Activated T-cell treated with anti-CD3 and anti-CD28 coated beads for 48 hours (primary cell): ENCODE results near the gene CCDC38.
"Not testable (repeated sequence)": the region's sequence is repeated elsewhere in the genome, so short reads cannot be mapped to it uniquely, and the experiment has no call there.

ENCODE experiments used
- DNase-seq: peaks from one replicate; pipeline ENCODE4 v3.0.0-alpha.2; 2020; ENCODE audit warnings: low read depth

CCDC38 gene

DNA sequence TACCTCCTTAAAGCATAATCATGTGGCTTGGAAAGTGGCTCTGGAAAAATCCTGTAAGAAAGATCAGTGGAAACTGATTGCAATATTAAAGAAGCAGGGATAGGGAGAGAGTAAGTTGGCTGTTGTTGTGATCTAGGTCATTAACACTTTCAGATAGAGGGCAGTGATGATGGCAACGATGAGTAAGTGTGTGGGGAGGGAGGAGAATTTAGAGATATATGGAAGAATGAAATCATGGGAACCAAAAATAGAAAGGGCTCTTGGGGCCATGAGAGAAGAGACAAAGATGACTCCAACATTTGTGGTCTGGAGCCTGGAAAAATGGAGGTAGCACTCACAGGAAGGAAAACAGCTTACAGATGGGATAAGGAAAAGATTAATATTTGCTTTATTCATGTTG lies 60.3 kb downstream of the CCDC38 start:
- DNase-seq: no peak

DNA sequence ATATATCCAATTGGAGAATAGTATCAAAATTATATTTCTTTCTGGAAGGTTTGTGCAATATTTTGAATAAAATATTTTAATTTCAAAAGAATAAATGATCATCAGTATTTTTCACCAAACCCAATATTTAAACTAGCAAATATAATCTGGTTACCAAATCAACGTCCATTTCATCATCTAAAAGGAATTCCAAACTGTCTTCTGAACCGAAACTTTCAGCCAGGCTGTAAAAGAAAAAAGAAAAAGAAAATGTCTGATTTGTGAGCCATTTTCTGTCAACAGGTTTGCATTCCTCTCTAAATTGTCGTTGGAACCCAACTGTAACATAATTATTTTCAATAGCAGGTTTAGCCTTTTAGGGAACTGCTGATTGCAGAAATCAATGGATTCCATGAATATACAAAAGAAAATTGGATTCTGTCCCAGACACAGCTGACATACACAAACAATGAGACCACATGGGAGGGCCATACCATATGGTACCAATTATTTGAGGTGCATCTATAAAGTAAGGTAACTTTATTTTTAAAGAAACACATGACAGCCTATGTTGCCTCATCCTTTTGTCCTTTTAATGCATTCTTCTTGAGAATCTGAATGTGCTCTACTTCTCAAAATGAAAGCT lies 61.0 kb downstream of the CCDC38 start:
- no peak for DNase-seq

DNA sequence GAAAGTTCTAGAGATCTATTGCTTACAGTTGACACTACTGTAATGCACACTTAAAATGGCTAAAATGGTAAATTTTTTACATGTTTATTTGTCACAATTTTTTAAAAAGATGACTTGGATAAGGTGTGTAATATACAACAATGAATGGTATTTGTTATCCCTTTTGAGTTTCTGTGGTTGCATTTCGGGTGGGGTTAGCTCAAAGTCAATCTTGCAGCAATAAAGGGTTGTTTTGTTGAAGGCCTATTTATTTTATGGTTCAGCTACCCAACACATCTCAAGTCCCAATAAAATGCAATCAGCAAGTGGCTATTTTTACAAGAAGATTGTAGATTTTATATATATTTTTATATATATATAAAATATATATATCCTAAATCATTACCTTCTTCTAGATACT lies 61.5 kb downstream of the CCDC38 start:
- DNase-seq: no peak

DNA sequence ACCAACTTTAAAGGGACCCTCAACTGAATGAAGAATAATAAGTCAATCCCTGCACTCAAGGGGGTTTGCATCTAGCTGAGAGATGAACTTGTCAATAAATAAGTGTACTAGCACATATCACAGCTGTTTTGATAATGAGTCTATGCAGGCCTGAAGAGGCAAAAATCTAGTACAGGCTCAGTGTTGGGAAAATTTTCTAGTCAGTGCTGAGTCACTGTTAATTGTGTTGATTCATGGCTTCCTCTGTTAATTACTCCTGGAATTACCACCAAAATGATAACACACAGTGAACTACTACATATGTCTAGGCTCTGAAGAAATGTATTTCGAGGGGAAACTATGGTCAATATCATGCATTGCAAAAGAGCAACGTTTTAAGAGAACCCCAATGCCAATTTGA lies 64.8 kb downstream of the CCDC38 start:
- no peak for DNase-seq

DNA sequence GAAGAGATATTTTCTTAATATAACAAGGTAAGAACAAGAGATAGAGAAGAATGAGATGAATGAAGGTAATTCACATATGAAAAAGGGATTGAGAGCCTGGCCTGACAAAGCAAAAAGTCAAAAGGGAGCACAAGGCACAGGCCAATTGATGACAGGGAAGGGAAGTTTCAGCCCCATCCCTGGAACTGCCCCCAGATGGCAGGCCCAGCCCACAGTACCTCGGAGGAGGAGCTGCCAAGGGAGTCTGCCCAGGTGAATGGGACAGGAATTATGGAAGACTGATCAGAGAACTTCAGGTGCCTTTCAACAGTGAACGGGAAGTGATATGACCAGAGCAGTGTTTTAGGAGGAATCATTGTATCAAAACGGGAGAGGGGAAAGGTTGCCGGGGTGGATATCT lies 68.0 kb downstream of the CCDC38 start:
- no peak for DNase-seq

DNA sequence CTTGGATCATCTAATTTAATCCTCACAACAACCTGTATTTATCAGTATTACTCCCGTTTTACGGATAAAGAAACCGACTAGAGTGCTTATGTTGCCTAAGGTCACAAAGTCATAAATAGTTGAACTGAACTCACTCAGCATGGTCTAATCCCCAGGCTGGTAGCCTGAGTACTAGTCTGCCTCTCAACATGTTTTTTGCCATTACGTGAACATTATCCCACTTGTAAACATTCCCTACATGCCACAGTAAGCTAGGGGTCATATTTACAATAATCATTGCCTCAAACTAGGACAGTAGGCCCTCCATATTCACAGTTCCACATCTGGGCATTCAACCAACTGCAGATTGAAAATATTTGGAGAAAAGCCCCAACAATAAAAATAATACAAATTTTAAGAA lies 71.5 kb downstream of the CCDC38 start:
- DNase-seq: no peak

DNA sequence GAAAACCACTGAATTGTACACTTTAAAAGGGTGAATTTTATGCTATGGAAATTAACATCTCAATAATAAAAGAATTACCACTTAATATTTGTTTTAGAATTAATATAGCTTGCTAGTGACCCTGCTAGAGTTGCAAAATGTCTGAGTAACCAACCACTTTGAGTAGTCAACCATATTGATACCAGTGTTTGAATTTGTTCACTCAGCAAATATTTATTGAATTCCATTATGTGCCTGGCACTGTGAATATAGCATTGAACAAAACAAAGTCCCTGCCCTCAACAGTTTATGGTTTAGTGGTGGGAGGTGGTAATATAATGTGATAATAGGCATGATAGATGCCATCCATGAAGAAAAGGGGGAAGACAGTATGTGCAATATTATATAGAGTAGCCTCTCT lies 79.1 kb downstream of the CCDC38 start:
- no peak for DNase-seq

DNA sequence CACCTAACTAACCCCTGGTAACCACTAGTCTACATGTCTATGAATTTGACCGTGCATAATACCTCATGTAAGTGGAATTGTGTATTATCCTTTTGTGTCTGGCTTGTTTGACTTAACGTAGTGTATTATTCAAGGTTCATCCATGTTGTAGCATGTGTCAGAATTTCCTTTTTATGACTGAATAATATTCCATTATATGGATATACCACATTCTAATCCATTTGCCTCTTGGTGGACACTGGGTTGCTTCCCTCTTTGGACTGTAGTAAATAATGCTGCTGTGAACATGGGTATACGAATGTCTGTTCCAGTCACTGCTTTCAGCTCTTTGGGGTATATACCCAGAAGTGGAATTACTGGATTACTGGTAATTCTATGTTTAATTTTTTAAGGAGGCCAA lies 80.4 kb downstream of the CCDC38 start:
- no peak for DNase-seq

DNA sequence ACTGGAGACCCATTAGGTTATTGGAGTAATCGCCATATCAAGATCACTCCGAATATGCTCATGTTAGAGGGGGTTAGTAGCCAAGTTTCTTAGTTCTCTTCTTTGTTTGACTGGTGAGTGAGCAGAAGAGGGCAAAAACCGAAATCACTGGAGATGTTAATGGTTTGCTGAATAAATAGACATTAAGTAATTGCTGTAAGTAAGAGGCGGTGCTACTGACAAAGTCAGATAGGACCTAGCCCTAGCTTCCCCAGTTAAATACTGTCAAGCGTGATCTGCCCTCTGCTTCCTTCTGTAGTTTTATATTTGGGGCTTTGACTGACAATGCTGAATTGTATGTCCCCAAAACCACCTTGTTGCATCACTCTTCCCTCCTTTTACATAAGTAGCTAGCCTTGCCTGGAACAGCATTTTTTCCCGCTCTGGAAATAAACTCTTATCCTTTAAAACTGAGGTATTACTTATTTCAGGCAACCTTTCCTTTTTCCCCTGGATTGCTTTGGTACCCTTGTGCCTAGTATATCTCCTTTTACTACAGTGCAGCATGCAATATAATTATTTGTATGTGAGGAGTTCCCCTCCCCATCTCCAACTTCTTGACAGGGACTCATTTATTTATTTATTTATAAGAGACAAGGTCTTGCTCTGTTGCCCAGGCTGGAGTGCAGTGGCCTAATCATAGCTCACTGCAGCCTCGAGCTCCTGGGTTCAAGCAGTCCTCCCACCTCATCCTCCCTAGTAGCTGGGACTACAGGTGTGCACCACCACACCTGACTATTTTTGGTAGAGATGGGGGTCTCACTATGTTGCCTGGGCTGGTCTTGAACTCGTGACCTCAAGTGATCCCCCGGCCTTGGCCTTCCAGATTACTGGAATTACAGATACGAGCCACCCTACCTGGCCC lies 82.2 kb downstream of the CCDC38 start:
- no peak for DNase-seq

DNA sequence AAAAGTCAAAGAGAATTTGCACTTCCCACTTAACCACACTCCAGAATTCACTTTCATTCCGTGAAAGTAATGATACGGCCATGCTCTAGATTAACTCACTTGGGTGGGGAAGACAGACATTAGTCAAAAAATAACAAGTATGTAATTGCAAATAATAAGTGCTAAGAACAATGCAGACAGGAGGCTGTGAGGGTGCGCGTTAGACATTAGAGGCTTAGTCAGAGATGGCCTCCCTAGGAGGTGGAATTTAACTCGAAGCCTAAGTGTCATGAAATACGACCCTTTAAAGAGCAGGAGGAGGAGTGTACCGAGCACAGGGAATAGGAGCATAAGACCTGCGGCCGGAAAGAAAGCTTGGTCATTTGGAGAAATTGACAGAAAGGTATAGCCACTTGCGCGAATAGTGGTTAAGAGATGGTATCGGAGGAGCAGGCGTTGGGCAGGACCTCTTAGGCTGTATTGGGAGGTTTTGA lies 83.0 kb downstream of the CCDC38 start:
- DNase-seq: no peak

DNA sequence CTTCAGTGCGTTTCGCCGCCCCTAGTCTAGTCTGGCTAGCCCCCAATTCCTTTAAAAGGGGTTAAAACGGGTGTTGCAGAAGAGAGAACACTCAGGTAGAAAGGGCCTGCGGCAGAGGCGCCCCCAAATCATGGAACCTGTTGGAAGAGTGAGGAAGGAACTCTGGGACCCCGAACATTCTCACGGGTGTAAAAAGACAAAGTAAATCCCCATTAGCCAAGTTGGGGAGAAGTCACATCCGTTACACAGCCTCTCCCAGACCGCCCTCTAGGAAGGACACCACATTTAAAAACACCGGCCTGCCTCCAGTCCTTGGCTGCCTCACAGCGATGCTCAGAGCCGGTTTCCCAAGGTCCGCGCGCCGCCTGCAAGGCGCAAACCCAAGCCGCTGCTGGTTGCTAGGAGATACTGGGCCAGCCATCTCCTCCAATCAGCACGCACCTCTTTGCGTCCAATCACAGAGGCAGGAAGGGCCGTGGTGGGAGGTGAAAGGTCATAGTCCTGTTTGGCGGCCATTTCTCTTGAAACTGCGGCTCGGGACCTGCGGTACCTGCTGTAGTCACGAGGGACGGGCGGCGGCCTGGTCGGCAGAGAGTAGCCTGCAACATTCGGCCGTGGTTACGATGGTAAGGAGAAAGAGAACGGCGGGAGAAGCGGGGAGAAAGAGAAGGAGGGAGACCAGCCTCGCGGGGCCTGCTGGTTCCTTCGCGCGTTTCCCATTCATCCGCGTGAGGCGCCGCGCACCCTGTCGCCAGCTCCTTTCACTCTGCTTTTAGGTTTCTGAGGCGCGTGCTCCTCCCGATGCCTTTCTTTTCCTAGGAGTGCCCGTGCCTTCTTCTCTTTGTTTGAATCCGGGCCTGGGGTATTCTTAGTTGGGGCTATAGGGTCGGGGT lies 83.7 kb downstream of the CCDC38 start, which contains the start of gene SNRPF:
Gene SNRPF (plus strand): TSS at position 502 of the 893 bp plus-strand sequence. CDS start 122 bp downstream, at position 624.
- DNase-seq: peak; percentile 88

DNA sequence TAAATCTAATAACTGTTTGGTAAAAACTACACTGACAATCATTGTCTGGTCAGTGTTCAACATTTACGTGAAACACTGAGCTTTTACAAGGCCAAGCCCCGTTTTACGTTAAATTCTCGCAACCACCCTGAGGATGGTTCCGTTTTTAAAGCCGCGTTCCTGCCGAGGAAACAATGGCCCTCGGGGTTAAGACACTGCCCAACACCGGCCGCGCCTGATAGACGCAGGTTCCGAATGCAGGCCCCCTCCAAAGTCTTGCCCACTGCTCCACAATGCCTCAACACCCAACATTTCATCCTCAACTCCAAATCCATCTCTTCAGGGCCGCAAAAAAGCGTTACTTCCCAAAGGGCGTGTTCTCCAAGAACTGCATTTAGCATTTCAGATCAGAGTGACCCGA lies 84.6 kb downstream of the CCDC38 start:
- no peak for DNase-seq

DNA sequence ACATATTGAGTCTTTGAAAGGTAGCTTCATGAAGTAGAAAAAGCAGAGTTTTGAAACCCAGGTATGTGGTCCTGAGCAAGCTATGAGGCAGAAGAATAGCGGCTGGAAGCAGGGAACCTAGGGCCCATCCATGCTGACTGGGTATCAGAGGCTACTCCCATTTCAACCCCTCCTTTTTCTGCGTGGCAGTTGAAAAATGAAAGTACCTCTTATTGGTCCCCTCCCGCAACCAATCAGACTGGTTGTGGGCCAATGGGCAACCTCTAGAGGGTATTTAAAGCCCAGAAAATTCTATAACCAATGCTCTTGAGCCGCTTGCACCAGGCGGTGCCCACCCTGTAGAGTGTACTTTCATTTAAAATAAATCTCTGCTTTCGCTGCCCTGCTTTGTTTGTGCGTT lies 85.3 kb downstream of the CCDC38 start:
- no peak for DNase-seq

DNA sequence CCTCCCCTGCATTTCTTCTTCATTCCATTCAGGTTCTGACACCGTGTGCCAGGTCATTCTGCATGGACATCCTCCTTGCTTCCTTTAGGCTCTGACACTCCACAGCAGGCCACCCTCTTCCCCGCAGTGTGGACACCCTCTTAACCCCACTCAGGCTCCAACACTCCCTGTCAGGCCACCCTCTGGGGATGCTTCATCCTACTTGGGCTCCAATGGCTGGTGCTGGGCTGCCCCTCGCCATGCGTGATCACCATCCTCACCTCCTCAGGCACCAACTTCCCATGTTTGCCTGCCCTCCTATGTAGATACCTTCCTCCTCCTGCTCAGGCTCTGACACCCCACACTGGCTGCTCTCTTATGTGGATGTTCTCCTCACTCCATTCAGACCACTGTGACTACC lies 90.3 kb downstream of the CCDC38 start:
- no peak for DNase-seq

DNA sequence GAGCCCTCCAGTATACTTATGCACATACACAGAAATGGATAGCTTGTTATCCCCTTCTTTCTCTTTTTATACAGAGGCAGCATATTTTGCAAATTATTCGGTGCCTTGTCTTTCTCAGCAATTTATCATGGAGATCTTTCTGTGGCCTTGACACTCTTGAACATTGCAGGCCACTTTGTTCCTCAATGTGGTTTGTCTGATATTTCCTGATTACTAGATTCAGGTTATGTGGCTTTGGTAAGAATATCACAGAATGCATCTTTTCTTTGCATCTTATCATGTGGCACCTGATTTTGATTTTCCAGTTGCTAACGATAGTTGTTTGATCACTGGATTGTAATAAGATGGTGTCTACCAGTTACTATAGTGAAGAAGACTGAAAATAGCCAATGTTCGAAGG lies 90.8 kb downstream of the CCDC38 start:
- DNase-seq: no peak

DNA sequence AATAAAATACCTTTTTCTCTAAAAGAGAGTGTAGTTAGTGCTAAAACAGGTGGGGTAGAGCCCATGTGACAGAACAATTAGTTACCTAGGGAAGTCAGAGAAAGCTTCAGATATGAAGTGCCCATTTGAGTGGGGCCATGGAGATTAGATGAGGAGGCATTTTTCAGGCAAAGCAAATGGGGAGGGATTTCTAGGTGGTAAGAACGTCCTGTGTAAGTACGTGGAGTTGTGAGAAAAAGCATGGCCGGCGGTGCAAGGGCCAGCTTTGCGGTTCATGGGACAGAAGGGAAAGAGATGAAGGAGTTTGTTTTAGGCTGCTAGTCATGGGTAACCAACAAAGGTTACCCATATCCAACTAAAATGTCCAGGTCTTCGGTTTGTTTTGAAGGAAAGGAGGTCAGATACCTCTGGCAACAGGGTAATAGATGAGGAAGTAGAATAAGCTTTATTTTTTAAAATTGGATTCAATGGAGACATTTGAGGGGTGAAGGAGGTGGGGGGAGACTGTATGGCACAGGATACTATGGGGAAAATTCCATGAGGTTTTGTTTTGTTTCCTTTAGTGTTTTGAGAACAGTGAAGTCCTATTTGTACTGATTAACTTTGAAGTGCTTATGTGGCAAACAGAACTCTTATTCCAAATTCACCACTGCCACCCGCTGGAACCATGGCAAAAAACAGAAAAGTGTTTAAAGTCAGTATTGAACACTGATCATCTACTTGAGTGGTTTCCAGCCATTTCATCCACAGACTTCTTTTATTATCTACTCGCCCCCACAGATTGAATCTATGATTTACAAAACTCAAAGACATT lies 93.6 kb downstream of the CCDC38 start:
- no peak for DNase-seq

DNA sequence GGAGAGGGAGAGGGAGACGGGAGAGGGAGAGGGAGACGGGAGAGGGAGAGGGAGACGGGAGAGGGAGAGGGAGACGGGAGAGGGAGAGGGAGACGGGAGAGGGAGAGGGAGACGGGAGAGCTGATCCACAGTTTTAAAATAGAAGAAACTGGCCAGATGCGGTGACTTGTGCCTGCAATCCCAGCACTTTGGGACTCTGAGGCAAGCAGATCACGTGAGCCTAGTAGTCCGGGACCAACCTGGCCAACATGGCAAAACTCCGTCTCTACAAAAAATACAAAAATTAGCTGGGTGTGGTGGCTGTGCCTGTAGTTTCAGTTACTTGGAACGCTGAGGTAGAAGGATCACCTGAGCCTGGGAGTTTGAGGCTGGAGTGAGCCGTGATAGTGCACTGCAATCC lies 100.0 kb downstream of the CCDC38 start:
- not testable (repeated sequence) for DNase-seq

DNA sequence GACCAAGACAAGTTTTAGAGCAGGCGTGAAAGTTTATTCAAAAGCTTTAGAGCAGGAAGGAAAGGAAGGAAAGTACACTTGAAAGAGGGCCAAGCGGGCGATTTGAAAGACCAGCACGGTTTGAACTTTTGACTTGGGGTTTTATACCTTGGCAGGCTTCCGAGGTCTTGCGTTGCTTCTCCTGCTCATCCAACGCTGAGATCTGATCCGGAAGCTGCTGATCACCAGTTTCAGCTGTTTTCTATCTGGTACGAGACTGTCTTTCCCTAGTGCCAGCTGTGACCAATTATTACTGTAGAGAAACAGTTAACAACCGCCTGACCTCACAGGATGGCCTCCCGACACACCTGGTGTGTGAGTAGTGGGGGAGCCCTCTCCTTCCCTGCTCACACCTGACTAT lies 104.3 kb downstream of the CCDC38 start:
- DNase-seq: no peak

DNA sequence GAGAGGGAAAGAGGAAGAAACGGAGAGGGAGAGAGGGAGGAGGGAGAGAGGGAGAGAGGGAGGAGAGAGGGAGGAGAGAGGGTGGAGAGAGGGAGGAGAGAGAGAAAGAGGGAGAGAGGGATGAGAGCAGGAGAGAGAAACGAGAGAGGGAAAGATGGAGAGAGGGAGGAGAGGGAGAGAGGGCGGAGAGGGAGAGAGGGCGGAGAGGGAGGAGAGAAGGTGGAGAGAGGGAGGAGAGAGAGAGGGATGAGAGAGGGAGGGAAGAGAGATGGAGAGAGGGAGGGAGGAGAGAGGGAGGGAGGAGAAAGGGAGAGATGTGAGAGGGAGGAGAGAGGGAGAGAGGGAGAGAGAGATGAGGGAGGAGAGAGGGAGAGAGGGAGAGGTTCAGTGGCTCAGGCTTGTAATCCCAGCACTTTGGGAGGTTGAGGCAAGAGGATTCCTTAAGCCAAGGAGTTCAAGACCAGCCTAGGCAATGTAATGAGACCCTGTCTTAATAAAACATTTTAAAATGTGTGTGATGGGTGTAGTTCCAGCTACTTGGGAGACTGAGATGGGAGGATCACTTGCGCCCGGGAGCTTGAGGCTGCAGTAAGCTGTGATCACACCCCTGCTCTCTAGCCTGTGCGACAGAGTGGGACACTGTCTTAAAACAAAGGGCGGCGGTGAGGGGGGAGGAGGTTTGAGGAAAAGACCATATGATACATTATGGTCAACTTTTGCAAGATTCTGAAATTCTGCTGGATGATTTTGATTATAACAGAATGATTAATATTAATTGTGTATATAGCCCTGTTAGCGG lies 105.0 kb downstream of the CCDC38 start:
- DNase-seq: no peak

DNA sequence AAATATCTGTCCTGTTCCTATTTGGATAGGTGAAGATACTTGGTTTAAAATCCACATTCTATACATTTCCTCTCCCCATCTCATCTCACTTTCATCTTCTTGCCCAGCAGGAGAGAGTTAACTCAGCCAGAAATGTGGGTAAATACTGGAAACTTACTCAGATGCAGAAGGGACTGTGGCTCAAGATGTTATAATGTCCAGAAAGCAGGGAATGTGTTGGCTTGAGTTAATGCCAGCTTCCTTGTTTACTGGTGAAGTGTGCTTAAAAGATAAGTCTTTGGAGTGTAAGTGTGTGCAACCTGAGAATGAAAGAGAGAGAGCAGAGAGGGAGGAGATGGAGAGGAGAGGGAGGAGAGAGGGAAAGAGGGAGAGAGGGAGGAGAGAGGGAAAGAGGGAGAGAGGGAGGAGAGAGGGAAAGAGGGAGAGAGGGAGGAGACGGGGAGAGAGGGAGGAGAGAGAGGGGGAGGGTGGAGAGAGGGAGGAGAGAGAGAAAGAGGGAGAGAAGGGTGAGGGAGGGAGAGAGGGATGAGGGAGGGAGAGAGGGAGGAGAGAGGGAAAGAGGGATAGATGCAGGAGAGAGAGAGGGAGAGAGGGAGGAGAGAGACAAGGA lies 105.7 kb downstream of the CCDC38 start:
- DNase-seq: no peak
